COLO829 (cell line): ENCODE measurements around the gene IPO4.

Experiments
- DNase-seq: peaks from one replicate; pipeline ENCODE4 v3.0.0; 2012; ENCODE audit warnings: low spot score

Gene IPO4

GRCh38 chr14:24172261-24172860, 16.3 kb downstream of the IPO4 start:
- no peak for DNase-seq

- no peak for DNase-seq
These were observed 17.0 kb downstream of the IPO4 start, which contains the start of gene REC8 for GRCh38 chr14:24171422-24172260. REC8 (plus strand) TSS chr14:24172080; CDS start chr14:24172553, 473 bp downstream.

- DNase-seq, result no peak
These were observed 21.0 kb downstream of the IPO4 start for GRCh38 chr14:24167469-24168114.

GRCh38 chr14:24165785-24166184, 22.8 kb downstream of the IPO4 start:
- no peak for DNase-seq

GRCh38 chr14:24164518-24164991, 24.1 kb downstream of the IPO4 start:
- no peak for DNase-seq

DNA sequence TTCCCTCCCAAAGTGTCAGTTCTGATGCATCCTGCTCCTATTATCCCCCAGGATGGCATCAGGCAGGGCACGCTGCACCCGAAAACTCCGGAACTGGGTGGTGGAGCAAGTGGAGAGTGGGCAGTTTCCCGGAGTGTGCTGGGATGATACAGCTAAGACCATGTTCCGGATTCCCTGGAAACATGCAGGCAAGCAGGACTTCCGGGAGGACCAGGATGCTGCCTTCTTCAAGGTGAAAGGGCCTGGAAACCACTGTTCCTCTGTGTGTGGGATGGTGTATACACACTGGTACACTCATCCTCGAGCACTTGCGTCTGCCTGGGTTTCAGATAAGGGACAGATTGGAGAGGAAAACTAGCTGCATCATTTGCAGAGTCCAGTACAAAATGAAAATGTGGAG, 26.5 kb downstream of the IPO4 start:
- no peak for DNase-seq

DNA sequence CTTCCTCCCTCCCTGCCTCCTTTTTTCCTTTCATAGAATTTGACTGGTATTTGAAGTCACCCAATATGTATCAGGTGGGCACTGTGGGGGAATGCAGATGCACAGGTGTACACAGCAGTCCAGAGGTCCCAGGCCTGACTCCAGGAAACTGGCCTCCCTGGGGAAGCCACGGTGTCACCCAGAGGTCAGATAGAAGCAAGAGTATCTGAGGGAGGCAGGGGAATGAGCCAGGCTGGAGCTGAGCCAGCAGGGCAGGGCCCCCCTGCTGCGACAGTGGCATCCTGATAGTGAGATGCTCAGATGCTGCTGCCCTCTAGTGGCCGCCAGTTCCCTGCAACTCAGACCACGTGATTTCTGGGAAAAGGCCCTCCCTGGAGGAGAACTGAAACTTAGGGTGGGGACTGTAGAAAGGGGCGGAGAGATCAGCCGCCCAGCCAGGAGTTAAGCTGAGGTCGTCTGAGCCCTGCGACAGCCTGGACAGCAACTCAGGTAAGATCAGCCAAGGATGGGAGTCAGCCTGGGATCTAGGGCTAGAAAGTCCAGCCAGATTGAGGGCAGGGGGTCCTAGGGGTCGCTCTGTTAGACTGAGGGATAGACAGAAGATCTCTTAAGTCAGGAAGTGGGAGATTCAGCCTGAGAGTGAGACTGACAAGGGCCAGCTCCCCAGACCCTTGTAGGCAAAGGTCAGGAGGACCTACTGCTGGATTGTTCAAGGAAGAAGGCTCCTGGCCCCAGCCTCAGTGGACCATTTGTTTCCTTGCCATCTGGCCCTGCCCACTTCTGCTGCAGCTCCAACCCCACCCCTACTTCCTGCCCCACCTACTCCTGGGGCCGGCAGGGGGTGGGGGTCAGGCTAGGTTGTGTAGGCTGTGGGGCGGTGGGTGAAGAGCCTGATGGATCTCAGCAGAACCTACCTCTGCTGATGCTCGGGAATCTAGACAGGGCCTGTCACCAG, 27.5 kb downstream of the IPO4 start, which contains the start of gene IRF9:
IRF9 (plus strand) TSS at position 416 of the 955 bp plus-strand sequence. CDS start 880 bp downstream, outside the sequence.
- peak; percentile 97 for DNase-seq

GRCh38 chr14:24160499-24160849, 28.1 kb downstream of the IPO4 start:
- DNase-seq, result no peak

DNA sequence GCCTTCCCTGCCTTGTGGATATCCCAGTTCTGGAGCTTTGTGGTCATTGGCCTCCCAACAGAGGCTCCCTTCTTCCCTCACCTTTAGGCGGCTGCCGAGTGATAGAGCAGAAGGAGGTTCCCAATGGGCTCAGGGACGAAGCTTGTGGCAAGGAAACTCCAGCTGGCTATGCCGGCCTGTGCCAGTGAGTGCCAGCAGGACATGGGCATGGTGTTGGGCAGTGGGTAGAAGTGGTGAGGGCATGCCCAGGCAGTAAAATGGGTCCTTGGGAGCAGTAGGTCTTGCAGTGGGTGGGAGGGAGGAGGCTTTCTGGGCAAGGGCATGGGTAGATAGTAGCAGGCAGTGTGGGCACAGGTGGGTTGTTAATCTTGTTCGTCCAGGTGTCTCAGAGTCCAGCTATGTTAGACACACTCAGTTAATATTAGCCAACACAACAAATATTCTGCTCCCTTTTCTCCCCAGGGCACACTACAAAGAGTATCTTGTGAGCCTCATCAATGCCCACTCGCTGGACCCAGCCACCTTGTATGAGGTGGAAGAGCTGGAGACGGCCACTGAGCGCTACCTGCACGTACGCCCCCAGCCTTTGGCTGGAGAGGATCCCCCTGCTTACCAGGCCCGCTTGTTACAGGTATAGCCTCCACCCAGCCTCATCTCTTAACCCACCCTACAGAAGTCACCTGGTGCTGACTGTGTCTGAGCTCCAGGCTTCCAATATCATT, 28.7 kb downstream of the IPO4 start:
- DNase-seq, result no peak

GRCh38 chr14:24157331-24157730, 31.3 kb downstream of the IPO4 start:
- DNase-seq, result no peak

- no peak for DNase-seq
These were observed 31.8 kb downstream of the IPO4 start for GRCh38 chr14:24156840-24157239.

GRCh38 chr14:24155100-24155499, 33.5 kb downstream of the IPO4 start:
- DNase-seq, result no peak

- no peak for DNase-seq
These were observed 37.1 kb downstream of the IPO4 start for GRCh38 chr14:24151404-24152080.

- DNase-seq, result no peak
These were observed 37.6 kb downstream of the IPO4 start for GRCh38 chr14:24150993-24151392.

GRCh38 chr14:24150567-24150966, 38.0 kb downstream of the IPO4 start:
- DNase-seq, result no peak

GRCh38 chr14:24150061-24150460, 38.6 kb downstream of the IPO4 start:
- no peak for DNase-seq

DNA sequence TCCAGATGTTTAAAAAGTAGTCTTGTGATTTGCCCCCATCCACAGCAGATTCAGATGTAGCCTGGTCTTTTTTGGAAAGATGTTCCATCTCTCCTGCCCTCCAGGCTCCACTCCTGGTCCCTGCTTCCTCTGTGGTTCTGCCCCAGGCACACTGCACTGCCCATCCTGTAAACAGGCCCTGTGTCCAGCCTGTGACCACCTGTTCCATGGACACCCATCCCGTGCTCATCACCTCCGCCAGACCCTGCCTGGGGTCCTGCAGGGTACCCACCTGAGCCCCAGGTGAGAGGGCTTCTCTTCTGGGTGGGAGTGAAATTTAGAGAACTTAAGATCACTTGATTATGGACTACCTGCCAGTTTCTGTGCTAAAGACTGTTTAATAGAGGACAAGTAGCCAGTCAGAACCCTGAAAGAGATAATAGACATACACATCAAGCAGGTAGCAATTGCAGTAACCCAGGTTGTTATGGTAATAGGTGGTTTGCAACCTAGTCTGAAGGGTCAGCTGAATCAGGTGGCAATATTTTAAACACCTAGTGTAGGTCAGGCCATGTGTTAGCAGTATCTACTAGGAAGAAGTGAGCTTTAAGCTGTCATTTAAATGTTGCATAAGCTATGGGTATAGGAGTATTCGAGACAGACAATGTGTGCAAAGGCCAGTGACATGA, 39.2 kb downstream of the IPO4 start:
- no peak for DNase-seq

- no peak for DNase-seq
These were observed 40.7 kb downstream of the IPO4 start for GRCh38 chr14:24147761-24148428.
